Measurements from ENCODE around the gene NTRK2.

NTRK2 gene

GRCh38 chr9:84993105-84993504 lies 323.6 kb downstream of the NTRK2 start:
- Histone ChIP-seq H3K9me3 (ENCODE audit: low read length) (no peaks in the 10 kb centered on the region), H3K27me3 (ENCODE audit: insufficient read depth, low read length) (no peaks in the 10 kb centered on the region), H3K36me3 (ENCODE audit: insufficient read depth, low read length) (no peaks in the 10 kb centered on the region), H2AFZ (ENCODE audit: low read depth, low read length) (no peak overlapping the region), H3K4me1 (ENCODE audit: insufficient read depth, low read length) (peaks cover 41% of the 10 kb centered on the region), H3K4me3 (ENCODE audit: low read length) (no peak overlapping the region)

GRCh38 chr9:84996029-84996428 lies 326.5 kb downstream of the NTRK2 start:
- Histone ChIP-seq H3K4me3 (ENCODE audit: low read length) (no peak overlapping the region), H3K4me1 (ENCODE audit: insufficient read depth, low read length) (peaks cover 16% of the 10 kb centered on the region), H2AFZ (ENCODE audit: low read depth, low read length) (no peak overlapping the region), H3K9me3 (ENCODE audit: low read length) (peaks cover 14% of the 10 kb centered on the region), H3K27me3 (ENCODE audit: insufficient read depth, low read length) (no peaks in the 10 kb centered on the region), H3K36me3 (ENCODE audit: insufficient read depth, low read length) (no peaks in the 10 kb centered on the region)

- Histone ChIP-seq H2AFZ (ENCODE audit: low read depth, low read length) (no peak overlapping the region), H3K36me3 (ENCODE audit: insufficient read depth, low read length) (no peaks in the 10 kb centered on the region), H3K4me3 (ENCODE audit: low read length) (no peak overlapping the region), H3K9me3 (ENCODE audit: low read length) (peaks cover 17% of the 10 kb centered on the region), H3K27me3 (ENCODE audit: insufficient read depth, low read length) (no peaks in the 10 kb centered on the region), H3K4me1 (ENCODE audit: insufficient read depth, low read length) (peaks cover 9% of the 10 kb centered on the region)
Observed at GRCh38 chr9:84996716-84997115, 327.2 kb downstream of the NTRK2 start.

- Histone ChIP-seq H2AFZ (ENCODE audit: low read depth, low read length) (no peak overlapping the region), H3K4me1 (ENCODE audit: insufficient read depth, low read length) (peaks cover 1% of the 10 kb centered on the region), H3K9me3 (ENCODE audit: low read length) (peaks cover 17% of the 10 kb centered on the region), H3K36me3 (ENCODE audit: insufficient read depth, low read length) (no peaks in the 10 kb centered on the region), H3K4me3 (ENCODE audit: low read length) (no peak overlapping the region), H3K27me3 (ENCODE audit: insufficient read depth, low read length) (no peaks in the 10 kb centered on the region)
Observed at GRCh38 chr9:84997472-84997871, 327.9 kb downstream of the NTRK2 start.

- H3K4me3 ChIP-seq (ENCODE audit: low read length): no peak overlapping the region
- no peaks in the 10 kb centered on the region for H3K36me3 ChIP-seq (ENCODE audit: insufficient read depth, low read length)
Observed at GRCh38 chr9:84998639-84999038, 329.1 kb downstream of the NTRK2 start.

GRCh38 chr9:84999788-85000187 lies 330.3 kb downstream of the NTRK2 start:
- Histone ChIP-seq H3K4me3 (ENCODE audit: low read length) (no peak overlapping the region), H2AFZ (ENCODE audit: low read depth, low read length) (no peak overlapping the region), H3K27me3 (ENCODE audit: insufficient read depth, low read length) (no peaks in the 10 kb centered on the region), H3K36me3 (ENCODE audit: insufficient read depth, low read length) (no peaks in the 10 kb centered on the region), H3K9me3 (ENCODE audit: low read length) (peaks cover 17% of the 10 kb centered on the region), H3K4me1 (ENCODE audit: insufficient read depth, low read length) (no peaks in the 10 kb centered on the region)

More at GRCh38 chr9:84998639-84999038, 329.1 kb downstream of the NTRK2 start:
- no peaks in the 10 kb centered on the region for H3K27me3 ChIP-seq (ENCODE audit: insufficient read depth, low read length)
- no peak overlapping the region for H2AFZ ChIP-seq (ENCODE audit: low read depth, low read length)
- H3K4me1 ChIP-seq (ENCODE audit: insufficient read depth, low read length): no peaks in the 10 kb centered on the region
- H3K9me3 ChIP-seq (ENCODE audit: low read length): peaks cover 17% of the 10 kb centered on the region

- Histone ChIP-seq H3K4me3 (ENCODE audit: low read length) (no peak overlapping the region), H3K9me3 (ENCODE audit: low read length) (peaks cover 17% of the 10 kb centered on the region), H3K36me3 (ENCODE audit: insufficient read depth, low read length) (no peaks in the 10 kb centered on the region), H3K27me3 (ENCODE audit: insufficient read depth, low read length) (no peaks in the 10 kb centered on the region), H3K4me1 (ENCODE audit: insufficient read depth, low read length) (no peaks in the 10 kb centered on the region), H2AFZ (ENCODE audit: low read depth, low read length) (no peak overlapping the region)
Observed at GRCh38 chr9:85001925-85002324, 332.4 kb downstream of the NTRK2 start.

GRCh38 chr9:85004818-85005413 lies 335.4 kb downstream of the NTRK2 start:
- H3K27me3 ChIP-seq (ENCODE audit: insufficient read depth, low read length): no peaks in the 10 kb centered on the region
- peaks cover 10% of the 10 kb centered on the region for H3K9me3 ChIP-seq (ENCODE audit: low read length)
- no peak overlapping the region for H2AFZ ChIP-seq (ENCODE audit: low read depth, low read length)
- H3K4me1 ChIP-seq (ENCODE audit: insufficient read depth, low read length): peaks cover 2% of the 10 kb centered on the region
- no peaks in the 10 kb centered on the region for H3K36me3 ChIP-seq (ENCODE audit: insufficient read depth, low read length)
- H3K4me3 ChIP-seq (ENCODE audit: low read length): no peak overlapping the region

- no peak overlapping the region for H3K4me3 ChIP-seq (ENCODE audit: low read length)
- no peak overlapping the region for H2AFZ ChIP-seq (ENCODE audit: low read depth, low read length)
- H3K36me3 ChIP-seq (ENCODE audit: insufficient read depth, low read length): no peaks in the 10 kb centered on the region
Observed at GRCh38 chr9:85007748-85008147, 338.2 kb downstream of the NTRK2 start.

GRCh38 chr9:85008215-85008614 lies 338.7 kb downstream of the NTRK2 start:
- Histone ChIP-seq H3K36me3 (ENCODE audit: insufficient read depth, low read length) (no peaks in the 10 kb centered on the region), H2AFZ (ENCODE audit: low read depth, low read length) (no peak overlapping the region), H3K9me3 (ENCODE audit: low read length) (no peaks in the 10 kb centered on the region)

More at GRCh38 chr9:85007748-85008147, 338.2 kb downstream of the NTRK2 start:
- H3K9me3 ChIP-seq (ENCODE audit: low read length): no peaks in the 10 kb centered on the region
- peaks cover 9% of the 10 kb centered on the region for H3K4me1 ChIP-seq (ENCODE audit: insufficient read depth, low read length)
- H3K27me3 ChIP-seq (ENCODE audit: insufficient read depth, low read length): no peaks in the 10 kb centered on the region

GRCh38 chr9:85009251-85009650 lies 339.7 kb downstream of the NTRK2 start:
- Histone ChIP-seq H3K4me3 (ENCODE audit: low read length) (no peak overlapping the region), H3K27me3 (ENCODE audit: insufficient read depth, low read length) (no peaks in the 10 kb centered on the region), H3K9me3 (ENCODE audit: low read length) (no peaks in the 10 kb centered on the region), H3K36me3 (ENCODE audit: insufficient read depth, low read length) (no peaks in the 10 kb centered on the region), H3K4me1 (ENCODE audit: insufficient read depth, low read length) (peaks cover 9% of the 10 kb centered on the region), H2AFZ (ENCODE audit: low read depth, low read length) (no peak overlapping the region)

More at GRCh38 chr9:85008215-85008614, 338.7 kb downstream of the NTRK2 start:
- Histone ChIP-seq H3K27me3 (ENCODE audit: insufficient read depth, low read length) (no peaks in the 10 kb centered on the region), H3K4me3 (ENCODE audit: low read length) (no peak overlapping the region), H3K4me1 (ENCODE audit: insufficient read depth, low read length) (peaks cover 9% of the 10 kb centered on the region)

GRCh38 chr9:85013703-85014102 lies 344.2 kb downstream of the NTRK2 start:
- Histone ChIP-seq H3K4me1 (ENCODE audit: insufficient read depth, low read length) (peaks cover 30% of the 10 kb centered on the region), H2AFZ (ENCODE audit: low read depth, low read length) (no peak overlapping the region), H3K27me3 (ENCODE audit: insufficient read depth, low read length) (no peaks in the 10 kb centered on the region), H3K9me3 (ENCODE audit: low read length) (no peaks in the 10 kb centered on the region), H3K4me3 (ENCODE audit: low read length) (no peak overlapping the region), H3K36me3 (ENCODE audit: insufficient read depth, low read length) (no peaks in the 10 kb centered on the region)

- no peak overlapping the region for H2AFZ ChIP-seq (ENCODE audit: low read depth, low read length)
- peaks cover 30% of the 10 kb centered on the region for H3K4me1 ChIP-seq (ENCODE audit: insufficient read depth, low read length)
- H3K4me3 ChIP-seq (ENCODE audit: low read length): no peak overlapping the region
- no peaks in the 10 kb centered on the region for H3K27me3 ChIP-seq (ENCODE audit: insufficient read depth, low read length)
- no peaks in the 10 kb centered on the region for H3K36me3 ChIP-seq (ENCODE audit: insufficient read depth, low read length)
- H3K9me3 ChIP-seq (ENCODE audit: low read length): no peaks in the 10 kb centered on the region
Observed at GRCh38 chr9:85014292-85014691, 344.8 kb downstream of the NTRK2 start.

- H3K27me3 ChIP-seq (ENCODE audit: insufficient read depth, low read length): no peaks in the 10 kb centered on the region
- H2AFZ ChIP-seq (ENCODE audit: low read depth, low read length): no peak overlapping the region
- no peak overlapping the region for H3K4me3 ChIP-seq (ENCODE audit: low read length)
- peaks cover 5% of the 10 kb centered on the region for H3K36me3 ChIP-seq (ENCODE audit: insufficient read depth, low read length)
- H3K9me3 ChIP-seq (ENCODE audit: low read length): peaks cover 4% of the 10 kb centered on the region
- peaks cover 21% of the 10 kb centered on the region for H3K4me1 ChIP-seq (ENCODE audit: insufficient read depth, low read length)
Observed at GRCh38 chr9:85016384-85017006, 347.0 kb downstream of the NTRK2 start.

Measured in neuron (in vitro differentiated cells).